Activated CD4-positive, alpha-beta T cell treated with anti-CD3 and anti-CD28 coated beads, Interleukin-2, amount 50 U/mL, for 48 hours (primary cell): ENCODE measurements around the gene ZNF609.

ENCODE experiments used
- DNase-seq, 2 experiments: peaks; one replicate each; pipeline ENCODE4 v3.0.0-alpha.2; 2020

Gene ZNF609

DNA sequence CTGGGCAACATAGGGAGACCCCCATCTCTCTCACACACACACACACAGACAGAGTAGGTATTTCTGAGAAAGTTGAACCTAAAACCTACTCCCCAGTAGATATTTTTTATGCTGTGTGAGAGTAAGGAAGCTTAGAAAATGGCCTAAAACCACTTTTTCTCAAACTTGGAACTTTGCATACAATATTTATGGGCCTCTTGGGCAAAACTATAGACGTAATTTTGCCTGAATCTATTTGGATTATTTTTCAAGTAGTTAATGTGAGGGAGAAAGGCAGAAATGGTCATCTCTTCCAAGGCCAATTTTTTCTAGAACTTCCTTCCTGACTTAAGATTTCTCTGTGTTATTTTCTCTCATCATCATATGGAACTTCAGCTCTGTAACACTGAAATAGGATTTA lies 81.7 kb downstream of the ZNF609 start:
- no peak for DNase-seq

DNA sequence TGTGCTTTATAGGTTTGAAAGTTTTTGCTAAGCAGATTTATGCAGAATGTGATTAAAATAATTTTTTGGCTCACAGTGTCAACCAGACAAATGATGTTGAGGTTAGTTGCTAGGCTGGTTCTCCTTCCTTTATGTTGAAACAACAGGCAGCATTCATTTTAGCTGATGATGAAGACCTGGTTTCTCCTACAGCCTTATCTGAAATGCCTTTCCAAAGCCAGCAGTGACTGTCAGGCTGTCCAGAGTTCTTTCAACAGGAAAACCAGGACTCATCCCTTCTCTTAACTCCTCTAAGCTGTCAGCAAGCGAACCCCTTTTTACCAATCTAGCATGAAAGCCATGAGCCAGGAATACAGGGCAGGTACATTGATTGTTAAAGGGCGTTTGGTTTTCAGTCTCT lies 84.1 kb downstream of the ZNF609 start:
- no peak for DNase-seq

DNA sequence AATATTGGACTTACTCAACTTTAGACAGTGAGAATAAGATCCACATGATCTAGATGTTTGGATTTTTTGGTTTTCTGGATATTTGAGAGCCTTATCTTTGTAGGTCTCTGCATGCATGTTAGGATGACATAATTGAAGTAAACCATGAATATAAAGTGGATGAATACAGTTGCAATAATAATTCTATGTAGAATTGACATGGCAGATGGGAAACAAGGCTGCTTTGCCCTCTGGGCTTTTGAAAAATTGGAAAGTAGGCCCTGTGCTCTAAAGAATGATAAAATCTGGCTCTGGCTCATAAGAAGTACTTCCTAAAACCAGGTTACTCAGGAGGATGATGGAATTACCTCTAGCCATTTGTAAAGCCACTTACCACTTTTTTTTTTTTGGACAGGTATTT lies 86.9 kb downstream of the ZNF609 start:
- DNase-seq: no peak

DNA sequence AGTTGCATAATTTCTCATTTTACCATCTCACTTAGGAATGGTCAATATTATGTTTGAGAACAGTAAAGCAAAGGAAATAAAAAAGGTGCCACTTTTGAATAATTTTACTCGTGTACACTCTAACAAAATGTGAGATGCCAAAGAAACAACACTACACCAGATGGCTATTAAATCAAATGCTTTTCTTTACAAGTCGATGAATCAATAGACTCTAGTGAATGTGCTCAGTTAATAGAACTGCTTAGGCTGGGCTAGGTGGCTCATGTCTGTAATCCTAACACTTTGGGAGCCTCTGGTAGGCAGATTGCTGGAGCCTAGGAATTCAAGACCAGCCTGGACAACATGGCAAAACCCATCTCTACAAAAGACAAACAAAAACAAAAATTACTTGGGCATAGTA lies 87.9 kb downstream of the ZNF609 start:
- DNase-seq: no peak

DNA sequence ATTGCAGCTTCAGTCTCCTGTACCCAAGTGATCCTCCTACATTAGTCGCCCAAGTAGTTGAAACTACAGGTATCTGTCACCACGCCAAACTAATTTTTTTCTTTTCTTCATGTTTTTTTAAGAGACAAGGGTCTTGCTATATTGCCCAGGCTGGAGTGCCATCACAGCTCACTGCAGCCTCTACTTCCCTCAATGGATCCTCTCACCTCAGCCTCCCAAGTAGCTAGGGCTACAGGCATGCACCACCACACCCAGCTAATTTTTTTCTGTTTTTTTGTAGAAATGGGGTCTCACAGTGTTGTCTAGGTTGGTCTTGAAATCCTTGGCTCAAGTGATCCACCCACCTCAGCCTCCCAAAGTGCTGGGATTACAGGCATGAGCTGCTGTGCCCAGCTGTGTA lies 89.5 kb downstream of the ZNF609 start:
- no peak for DNase-seq

DNA sequence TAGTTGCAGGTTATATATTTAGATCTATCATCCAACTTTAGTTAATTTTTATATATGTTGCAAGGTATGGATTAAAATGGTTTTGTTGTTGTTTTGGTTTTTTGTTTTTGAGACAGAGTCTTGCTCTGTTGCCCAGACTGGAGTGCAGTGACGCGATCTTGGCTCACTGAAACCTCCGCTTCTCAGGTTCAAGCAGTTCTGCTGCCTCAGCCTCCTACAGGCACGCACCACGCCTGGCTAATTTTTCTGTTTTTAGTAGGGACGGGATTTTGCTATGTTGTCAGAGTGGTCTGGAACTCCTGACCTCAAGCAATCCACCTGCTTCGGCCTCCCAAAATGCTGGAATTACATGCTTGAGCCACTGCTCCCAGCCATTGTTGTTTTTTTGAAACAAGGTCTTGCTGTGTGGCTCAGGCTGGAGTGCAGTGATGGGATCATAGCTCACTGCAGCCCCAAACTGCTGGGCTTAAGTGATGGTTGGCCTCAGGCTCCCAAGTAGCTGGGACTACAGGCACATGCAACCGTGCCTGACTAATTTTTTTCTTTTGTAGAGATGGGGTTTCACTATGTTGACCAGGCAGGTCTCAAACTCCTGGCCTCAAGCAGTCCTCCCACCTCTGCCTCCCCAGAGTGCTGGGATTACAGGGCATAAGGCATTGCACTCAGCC lies 92.0 kb downstream of the ZNF609 start:
- no peak for DNase-seq

DNA sequence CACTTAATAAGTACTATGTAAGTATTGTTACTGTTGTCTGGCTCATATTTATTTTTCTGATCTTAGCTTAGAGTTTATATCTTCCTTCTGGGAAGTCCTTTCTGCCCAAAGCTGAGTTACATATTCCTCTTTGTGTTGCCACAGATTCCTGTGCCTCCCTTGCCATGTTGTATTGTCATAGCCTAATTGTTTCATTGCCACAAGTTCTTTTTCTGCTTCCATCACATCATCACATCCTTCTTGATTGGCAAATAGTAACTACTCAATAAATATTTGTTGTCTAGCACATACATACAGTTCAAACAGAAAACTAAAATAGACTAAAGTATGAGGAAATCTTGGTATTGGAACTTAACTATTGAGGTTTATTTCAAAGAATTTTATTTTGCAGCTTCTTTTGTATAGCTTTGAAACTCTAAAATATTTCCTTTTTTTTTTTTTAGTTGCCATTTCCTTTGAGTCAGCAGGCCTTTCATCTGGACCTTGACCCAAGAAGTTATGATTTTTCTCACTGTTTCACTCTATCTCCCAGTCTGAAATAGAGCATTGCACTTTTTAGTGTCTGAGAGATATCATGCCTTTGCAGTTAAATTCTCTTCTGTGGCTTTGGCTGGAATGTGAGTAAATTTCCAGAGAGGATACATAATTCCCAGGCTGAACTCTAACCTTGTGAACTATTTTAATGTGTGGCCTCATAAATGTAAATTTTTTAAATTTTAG lies 98.2 kb downstream of the ZNF609 start:
- DNase-seq: no peak

DNA sequence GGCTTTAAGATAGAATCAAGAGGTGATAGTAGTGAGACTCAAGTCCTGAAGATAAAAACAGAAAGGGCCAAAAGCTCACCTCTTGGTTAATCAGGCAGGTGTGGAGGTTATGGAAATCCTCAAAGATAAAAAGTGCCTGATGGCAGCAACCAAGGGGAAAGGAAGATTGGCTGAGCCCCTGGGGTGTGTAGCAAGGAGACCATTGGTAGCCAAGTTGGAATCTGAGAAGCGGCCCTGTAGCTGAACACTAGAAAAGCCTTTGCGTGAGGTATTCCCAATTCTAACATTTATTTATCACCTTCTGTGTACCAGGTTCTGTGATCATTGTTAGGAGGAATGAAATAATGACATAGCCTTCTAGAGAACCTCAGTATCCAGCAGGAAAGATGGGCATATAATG lies 98.9 kb downstream of the ZNF609 start:
- DNase-seq: no peak

DNA sequence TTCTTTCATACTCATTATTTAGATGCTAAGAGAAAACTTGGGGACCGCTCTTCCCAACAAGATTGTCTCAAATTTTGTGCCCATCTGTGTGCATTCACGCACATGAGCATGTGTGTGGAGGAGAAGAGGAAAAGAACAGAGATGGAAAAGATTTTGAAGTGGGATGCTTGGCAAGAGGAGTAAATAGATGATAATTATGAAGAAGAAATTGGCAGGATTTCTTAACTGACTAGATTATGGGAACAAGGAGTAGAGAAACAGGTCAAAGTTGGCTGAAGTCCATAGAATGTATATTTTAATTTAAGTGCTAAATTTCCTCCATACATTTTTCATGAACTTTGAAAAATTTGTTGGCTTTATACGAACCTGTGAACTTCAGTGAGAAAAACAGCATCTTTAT lies 100.1 kb downstream of the ZNF609 start:
- no peak for DNase-seq

DNA sequence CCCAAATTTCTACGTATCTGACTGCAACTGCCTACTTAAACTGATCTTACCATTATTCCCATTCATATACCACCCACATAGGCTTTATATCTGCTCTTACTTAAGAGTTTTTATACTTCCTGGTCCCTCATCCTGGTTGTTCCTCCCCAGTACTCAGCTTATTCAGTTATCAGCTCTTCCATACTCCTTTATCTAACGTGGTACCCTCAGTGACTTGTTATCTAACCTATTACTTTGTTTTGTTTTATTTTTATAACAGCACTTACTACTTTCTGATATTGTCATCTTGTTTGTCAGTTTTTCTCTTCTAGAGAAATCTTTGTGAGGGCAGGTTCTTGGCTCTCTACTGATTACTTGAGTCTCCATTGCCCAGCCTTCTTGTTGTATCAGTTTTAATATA lies 100.6 kb downstream of the ZNF609 start:
- no peak for DNase-seq

DNA sequence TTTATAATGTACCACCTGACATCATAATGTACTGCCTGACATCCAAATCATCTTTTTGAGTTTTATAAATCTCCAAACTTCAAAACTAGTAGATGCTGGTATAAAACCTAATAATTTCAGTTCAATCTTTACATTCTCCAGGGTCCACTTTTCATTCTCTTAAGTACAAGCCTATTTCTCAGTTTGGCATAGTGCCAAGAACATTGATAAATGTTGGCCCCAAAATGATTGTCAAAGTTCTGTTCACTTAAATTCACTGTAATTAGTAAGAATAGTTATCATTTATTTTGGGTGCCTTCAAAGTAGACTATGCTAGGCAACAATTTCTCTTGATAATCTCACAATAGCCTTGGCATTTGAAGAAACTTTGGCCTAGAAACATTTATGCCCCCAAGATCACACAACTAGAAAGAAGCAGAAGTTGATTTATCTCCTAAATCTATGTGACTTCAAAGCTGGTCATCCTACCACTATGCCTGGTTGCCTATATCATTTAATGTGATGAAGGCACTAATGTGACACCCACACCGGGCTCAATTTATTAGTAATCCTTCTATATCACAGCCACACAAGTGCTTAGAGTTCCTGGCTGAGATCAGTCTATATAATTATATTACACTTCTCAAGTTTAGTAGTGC lies 101.7 kb downstream of the ZNF609 start:
- no peak for DNase-seq

DNA sequence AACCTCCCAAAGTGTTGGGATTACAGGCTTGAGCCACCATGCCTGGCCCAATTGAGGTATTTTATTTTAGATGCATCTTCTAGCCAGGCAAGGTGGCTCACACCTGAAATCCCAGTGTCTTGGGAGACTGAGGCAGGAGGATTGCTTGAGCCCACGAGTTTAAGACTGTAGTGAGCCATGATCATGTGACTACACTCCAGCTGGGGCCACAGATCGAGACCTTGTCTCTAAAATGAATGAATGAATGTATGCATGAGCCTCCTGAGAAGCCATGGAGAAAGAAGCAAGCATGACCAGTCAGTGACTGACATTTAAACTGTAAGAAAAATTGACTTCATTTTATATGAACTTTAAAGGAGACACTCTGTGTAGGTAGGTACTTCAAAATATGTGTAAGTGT lies 105.7 kb downstream of the ZNF609 start:
- no peak for DNase-seq

DNA sequence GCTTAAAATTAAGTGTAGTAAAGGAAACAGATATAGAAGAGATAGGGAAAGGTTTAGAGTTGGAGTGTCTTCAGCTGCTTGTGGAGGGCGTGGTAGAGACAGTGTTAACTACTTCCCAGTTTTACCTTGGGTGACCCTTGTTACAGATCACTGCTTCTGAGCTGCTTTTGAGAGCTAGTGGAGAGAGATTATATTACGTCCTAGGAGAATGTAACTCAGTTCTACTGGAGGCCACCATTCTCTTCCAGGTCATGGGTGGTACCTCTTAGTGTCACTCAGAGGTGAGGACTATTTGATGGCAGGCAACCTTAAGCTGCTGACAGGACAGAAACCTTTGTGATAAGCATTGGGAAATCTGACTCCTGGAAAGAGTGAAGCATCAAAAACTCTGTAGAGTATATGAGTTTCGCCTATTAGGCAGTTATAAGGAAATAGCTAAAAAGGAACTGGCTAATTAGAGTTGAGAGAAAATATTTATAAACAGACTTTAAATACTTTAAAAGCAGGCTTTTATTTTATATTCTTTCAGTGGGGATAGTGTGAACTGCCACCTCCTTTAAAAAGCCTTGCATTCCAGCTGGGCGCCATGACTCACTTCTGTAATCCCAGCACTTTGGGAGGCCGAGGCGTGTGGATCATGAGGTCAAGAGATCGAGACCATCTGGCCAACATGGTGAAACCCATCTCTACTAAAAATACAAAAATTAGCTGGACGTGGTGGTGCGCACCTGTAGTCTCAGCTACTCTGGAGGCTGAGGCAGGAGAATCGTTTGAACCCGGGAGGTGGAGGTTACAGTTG lies 106.5 kb downstream of the ZNF609 start:
- no peak for DNase-seq

DNA sequence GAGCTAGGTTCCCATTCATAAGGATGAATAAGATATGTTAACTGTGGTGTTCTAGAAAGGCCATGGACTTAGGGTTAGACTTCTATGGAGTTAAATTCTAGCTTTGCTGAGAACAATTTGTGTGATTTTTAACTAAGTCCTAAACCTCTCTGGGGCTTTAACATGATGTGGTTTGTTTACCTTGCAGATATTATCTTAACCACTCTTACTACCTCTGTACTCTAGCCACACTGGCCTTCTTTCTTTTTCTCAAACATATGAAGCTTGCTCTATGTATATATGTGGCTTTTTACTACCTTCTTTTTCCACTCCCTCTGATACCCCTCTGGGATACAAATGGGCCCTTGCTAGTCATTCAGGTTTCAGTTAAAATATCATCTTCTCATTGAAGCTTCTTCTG lies 108.4 kb downstream of the ZNF609 start:
- DNase-seq: no peak

DNA sequence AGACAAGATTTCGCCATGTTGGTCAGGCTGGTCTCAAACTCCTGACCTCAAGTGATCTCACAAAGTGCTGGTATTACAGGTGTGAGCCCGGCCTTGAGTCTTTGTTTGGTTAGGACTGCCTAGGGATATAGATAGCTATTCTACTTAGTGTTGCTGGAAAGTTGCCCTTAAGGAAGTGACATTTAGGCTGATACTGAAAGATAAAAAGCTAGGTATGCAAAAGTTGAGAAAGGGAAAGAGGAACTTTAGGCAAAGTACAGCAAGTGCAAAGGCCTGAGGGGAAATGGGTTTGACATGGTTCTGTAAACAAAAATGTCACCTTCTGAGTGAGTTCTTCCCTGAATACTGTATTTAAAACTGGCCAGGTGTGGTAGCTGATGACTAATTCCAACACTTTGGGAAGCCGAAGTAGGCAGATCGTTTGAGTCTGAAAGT lies 111.5 kb downstream of the ZNF609 start:
- no peak for DNase-seq

DNA sequence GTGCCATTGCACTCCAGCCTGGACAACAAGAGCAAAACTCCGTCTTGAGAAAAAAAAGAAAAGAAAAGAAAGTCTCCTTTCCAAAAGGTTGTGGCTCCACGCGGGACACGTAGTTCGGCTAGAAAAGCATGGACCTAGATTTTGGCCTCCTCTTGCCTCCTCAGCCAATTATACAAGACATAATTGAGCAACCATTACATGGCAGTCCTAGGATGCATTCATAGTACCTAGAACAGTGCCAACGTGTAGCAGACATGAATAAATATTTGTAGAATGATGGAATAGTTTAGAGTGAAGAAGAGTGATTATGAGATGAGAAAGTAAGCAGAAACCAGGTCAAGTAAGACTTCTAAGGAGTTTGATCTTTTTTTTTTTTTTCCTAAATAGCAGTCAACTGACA lies 112.5 kb downstream of the ZNF609 start:
- no peak for DNase-seq

DNA sequence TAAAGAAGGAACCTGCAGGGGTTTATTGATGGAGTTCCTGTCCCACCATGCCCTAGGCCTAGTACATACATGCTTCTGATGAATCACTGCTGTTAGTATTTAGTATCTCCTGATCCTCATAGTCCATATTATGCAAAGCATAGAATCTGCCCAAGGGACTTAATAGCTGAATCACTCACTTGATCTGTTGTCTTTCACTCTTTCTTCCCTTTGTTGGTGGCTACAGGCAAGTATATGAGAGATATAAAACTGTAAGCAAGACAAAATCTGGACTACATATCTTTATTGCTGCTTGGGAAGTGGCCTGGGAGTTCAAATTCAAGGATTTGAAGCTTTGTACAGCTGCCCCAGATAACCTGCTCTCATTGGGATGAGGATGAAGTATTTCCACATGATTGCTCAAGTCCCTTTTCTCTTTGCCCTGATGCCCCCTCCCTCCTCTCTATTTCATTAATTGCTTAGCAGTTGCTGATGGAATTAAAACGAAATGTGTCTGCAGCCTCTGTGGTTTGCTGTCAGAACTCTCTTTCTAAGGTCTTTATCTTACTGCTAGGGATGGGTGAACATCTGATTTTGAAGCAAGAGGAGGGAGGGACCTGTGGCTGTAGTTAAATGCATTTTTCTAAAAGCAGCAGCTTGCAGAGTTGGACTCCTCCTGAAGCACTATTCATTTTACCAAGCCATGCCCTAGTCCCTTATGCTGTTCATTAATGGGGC lies 114.1 kb downstream of the ZNF609 start:
- no peak for DNase-seq

DNA sequence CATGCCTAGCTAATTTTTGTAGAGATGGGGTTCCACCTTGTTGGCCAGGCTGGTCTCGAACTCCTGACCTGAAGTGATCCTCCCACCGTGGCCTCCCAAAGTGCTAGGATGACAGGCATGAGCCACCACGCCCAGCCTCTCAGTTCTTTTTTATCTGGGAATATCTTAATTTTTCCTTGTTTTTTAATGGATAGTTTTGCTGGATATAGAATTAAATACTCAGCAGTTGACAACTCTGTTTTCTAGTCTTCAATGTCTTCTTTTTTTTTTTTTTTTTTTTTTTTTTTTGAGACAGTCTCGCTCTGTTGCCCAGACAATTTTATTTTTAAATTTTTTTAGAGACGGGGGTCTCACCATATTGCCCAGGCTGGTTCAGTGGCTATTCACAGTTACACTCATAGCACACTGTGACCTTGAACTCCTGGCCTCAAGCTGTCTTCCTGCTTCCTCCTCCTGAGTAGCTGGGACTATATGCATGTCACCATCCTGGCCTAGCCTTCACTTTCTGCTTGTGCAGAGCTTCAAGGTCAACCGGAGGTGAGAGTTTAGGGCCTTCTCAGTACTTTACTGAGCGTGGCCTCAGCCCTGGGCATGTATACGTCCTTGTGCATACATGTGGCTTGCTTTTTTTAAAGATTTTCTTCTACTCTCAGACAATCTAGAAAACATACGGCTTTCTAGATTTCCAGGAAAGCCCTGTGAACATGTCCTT lies 120.5 kb downstream of the ZNF609 start:
- no peak for DNase-seq

DNA sequence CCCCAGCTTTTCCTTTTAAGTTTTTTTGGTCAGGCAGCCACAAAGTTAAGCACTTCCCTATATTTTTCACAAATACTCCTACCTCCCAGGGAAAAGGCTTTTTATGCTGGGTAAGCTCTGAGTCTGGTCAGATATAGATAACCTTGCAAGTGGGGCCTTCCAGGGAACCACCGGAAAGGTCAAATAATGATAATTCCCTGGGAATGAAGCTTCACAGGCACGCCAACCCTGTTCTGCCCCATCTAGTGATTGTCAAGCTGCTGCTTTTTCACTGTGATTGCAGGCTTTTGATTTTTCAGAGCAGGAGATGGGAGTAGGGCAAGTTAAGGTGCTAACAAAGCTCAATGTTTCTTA lies 121.0 kb downstream of the ZNF609 start:
- DNase-seq: no peak

DNA sequence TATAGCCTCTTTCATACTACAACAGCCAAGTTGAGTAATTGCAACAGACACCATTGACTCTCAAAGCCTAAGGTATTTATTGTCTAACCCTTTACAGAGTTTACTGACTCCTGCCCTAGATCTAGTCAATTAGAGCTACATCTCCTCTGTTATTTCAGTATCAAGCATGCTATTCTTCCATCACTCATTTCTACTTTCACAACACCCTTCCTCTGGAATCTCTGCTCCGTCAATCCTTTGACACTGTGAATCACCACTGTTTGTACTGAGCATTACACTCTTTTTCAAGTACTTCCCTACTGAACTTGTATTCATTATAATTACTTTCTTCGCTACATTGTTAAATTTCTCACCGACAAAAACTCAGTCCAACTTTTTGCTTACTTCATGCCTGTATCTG lies 121.8 kb downstream of the ZNF609 start:
- no peak for DNase-seq

DNA sequence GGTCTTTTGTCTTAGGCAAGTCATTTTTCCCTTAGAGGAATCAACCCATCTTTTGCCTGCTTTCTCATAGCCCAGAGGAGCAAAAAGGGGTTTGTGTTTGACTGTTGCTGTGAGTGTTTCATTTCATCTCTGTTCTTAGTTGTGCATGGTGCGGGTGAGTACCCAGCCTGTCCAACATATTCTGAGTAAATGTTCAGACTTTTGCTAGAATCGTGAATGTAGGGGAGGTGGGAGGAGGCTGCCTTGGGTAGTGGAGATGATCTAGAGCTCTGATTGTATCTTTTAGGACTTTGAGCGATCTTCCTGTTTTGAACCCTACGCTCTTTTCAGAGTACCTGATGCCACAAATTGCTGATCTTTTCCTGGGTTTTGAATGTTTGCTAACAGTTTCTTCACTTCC lies 123.1 kb downstream of the ZNF609 start:
- peak in 1 of 2 experiments; percentile 18 for DNase-seq

DNA sequence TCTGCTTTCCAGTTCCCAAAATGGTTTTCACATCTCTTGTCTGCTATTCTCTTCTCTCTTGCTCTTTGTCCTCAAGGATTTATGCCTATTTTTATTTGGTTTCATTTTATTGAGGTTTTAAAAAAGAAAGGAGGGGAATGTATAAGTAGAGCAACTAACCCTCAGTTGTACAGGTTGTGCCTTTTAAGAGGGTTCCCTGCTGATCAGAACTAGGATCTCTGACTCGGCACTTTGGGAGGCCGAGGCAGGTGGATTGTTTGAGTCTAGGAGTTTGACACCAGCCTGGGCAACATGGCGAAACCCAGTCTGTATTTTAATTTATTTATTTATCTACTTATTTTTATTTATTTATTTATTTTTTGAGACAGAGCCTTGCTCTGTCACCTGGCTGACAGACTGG lies 123.6 kb downstream of the ZNF609 start:
- DNase-seq: no peak
